H1 (cell line): ENCODE measurements around the gene ITPR3. TPM values are rescaled to one million over a fixed set of nuclear protein-coding genes. Genes with fewer than 3 reads are reported as not detected.
A peak's percentile ranks its signal among the peaks of the same experiment; 100 is the strongest.

ENCODE experiments used
- CTCF ChIA-PET: fragments of 300-600 bp; sonication (Branson Sonifier 250); formaldehyde crosslinking; loops from one replicate; lab custom pipeline; 2021; ENCODE audit not compliant: partially characterized antibody; lab: Charles Lee
- POLR2A ChIA-PET: fragments of 300-600 bp; sonication (Branson Sonifier 250); formaldehyde crosslinking; loops from one replicate; lab custom pipeline; 2021; ENCODE audit warnings: inconsistent platforms; ENCODE audit not compliant: partially characterized antibody; lab: Charles Lee
- DNase-seq, 2 experiments: peaks; one replicate each; pipeline versions ENCODE4 v3.0.0 to v3.0.0-alpha.2; 2010 to 2022; ENCODE audit warnings: low spot score in 2 of 2, low read depth in 1 of 2, mixed read lengths in 1 of 2
- FAIRE-seq: peaks from 2 replicates; lab custom pipeline; 2011; peaks lifted over from hg19 to GRCh38; lab: Jason Lieb, UNC
- H2AFZ ChIP-seq: 2 replicates; pipeline ENCODE4 v1.8.1; 2012; ENCODE audit warnings: low read length, inconsistent platforms
- H2AK5ac ChIP-seq: 2 replicates; pipeline ENCODE4 v1.6.1; 2013; ENCODE audit warnings: low read depth, low read length
- H2BK120ac ChIP-seq: replicated peaks from 2 replicates; pipeline ENCODE3; 2013; ENCODE audit warnings: low read depth, low read length, inconsistent platforms
- H2BK12ac ChIP-seq: 2 replicates; pipeline ENCODE4 v1.6.1; 2013; ENCODE audit warnings: low read depth, low read length
- H2BK15ac ChIP-seq: 2 replicates; pipeline ENCODE4 v1.6.1; 2013; ENCODE audit warnings: low read length
- H2BK20ac ChIP-seq: 2 replicates; pipeline ENCODE4 v1.6.1; 2013; ENCODE audit warnings: low read length
- H2BK5ac ChIP-seq: 2 replicates; pipeline ENCODE4 v1.6.1; 2013; ENCODE audit warnings: low read depth, low read length
- H3K14ac ChIP-seq: 2 replicates; pipeline ENCODE4 v1.6.1; 2013; ENCODE audit warnings: inconsistent platforms; ENCODE audit not compliant: insufficient read length
- H3K18ac ChIP-seq: 2 replicates; pipeline ENCODE4 v1.6.1; 2013; ENCODE audit warnings: low read length; ENCODE audit errors: extremely low read depth
- H3K23ac ChIP-seq: 2 replicates; pipeline ENCODE4 v1.6.1; 2013; ENCODE audit warnings: inconsistent platforms; ENCODE audit not compliant: insufficient read length
- H3K23me2 ChIP-seq: 2 replicates; pipeline ENCODE4 v1.6.1; 2013; ENCODE audit warnings: low read depth, low read length
- H3K27ac ChIP-seq: 2 replicates; pipeline ENCODE4 v1.6.1; 2011; ENCODE audit warnings: low read depth, low read length, inconsistent platforms
- H3K27me3 ChIP-seq, 4 experiments: replicated peaks in 1 of 4; 1 replicate in 1 of 4; 2 replicates in 3 of 4; pipeline versions ENCODE4 v1.6.1 to v1.8.1; 2011 to 2013; ENCODE audit warnings: low read length in 3 of 4, mild to moderate bottlenecking in 3 of 4, inconsistent platforms in 2 of 4, mixed read lengths in 2 of 4, moderate library complexity in 1 of 4; ENCODE audit not compliant: control insufficient read depth in 3 of 4, insufficient read depth in 3 of 4; ENCODE audit errors: extremely low read depth in 1 of 4
- H3K36me3 ChIP-seq, 4 experiments: 2 replicates each; pipeline versions ENCODE4 v1.6.1 to v1.8.1; 2011 to 2013; ENCODE audit warnings: mild to moderate bottlenecking in 4 of 4, low read length in 3 of 4, moderate library complexity in 2 of 4, control low read depth in 1 of 4, inconsistent platforms in 1 of 4; ENCODE audit not compliant: insufficient read depth in 4 of 4, control insufficient read depth in 2 of 4
- H3K4ac ChIP-seq: replicated peaks from 2 replicates; pipeline ENCODE3; 2013; ENCODE audit warnings: low read length, low read depth, mixed read lengths, inconsistent platforms; ENCODE audit not compliant: insufficient read length
- H3K4me1 ChIP-seq, 4 experiments: replicated peaks in 1 of 4; 1 replicate in 1 of 4; 2 replicates in 3 of 4; pipeline versions ENCODE4 v1.6.1 to v1.8.1; 2011 to 2013; ENCODE audit warnings: low read length in 3 of 4, inconsistent platforms in 2 of 4, mixed read lengths in 1 of 4; ENCODE audit not compliant: insufficient read depth in 4 of 4, control insufficient read depth in 3 of 4
- H3K4me2 ChIP-seq, 2 experiments: 2 replicates each; pipeline versions ENCODE4 v1.6.1 to v1.8.1; 2011 to 2013; ENCODE audit warnings: low read depth in 2 of 2, low read length in 2 of 2, control low read depth in 1 of 2, inconsistent platforms in 1 of 2, mild to moderate bottlenecking in 1 of 2; ENCODE audit not compliant: insufficient read depth in 1 of 2
- H3K4me3 ChIP-seq, 4 experiments: fragments of 200-600, 300-600 bp in 1 of 4; sonication (generic), shearing (Covaris generic), sonication (Bioruptor Twin) in 1 of 4; 2 replicates each; pipeline versions ENCODE4 v1.5.1 to v1.8.1; 2011 to 2016; ENCODE audit warnings: low read length in 4 of 4, low read depth in 3 of 4, control low read depth in 2 of 4, inconsistent platforms in 2 of 4, mild to moderate bottlenecking in 2 of 4, mixed read lengths in 1 of 4, moderate library complexity in 1 of 4; ENCODE audit not compliant: insufficient read depth in 2 of 4; ENCODE audit errors: extremely low read depth in 1 of 4
- H3K56ac ChIP-seq: replicated peaks from 2 replicates; pipeline ENCODE3; 2013; ENCODE audit warnings: low read depth, mild to moderate bottlenecking, mixed read lengths, low read length, inconsistent platforms; ENCODE audit not compliant: insufficient read length
- H3K79me1 ChIP-seq: 2 replicates; pipeline ENCODE4 v1.6.1; 2013; ENCODE audit warnings: low read depth, low read length, control low read depth
- H3K79me2 ChIP-seq, 2 experiments: 2 replicates each; pipeline versions ENCODE4 v1.6.1 to v1.8.1; 2012 to 2013; ENCODE audit warnings: low read length in 2 of 2, mild to moderate bottlenecking in 2 of 2, inconsistent platforms in 1 of 2; ENCODE audit not compliant: insufficient read depth in 2 of 2, control insufficient read depth in 1 of 2
- H3K9ac ChIP-seq, 4 experiments: replicated peaks in 1 of 4; 1 replicate in 1 of 4; 2 replicates in 3 of 4; pipeline versions ENCODE4 v1.6.1 to v1.8.1; 2011 to 2013; ENCODE audit warnings: low read depth in 3 of 4, low read length in 3 of 4, control low read depth in 2 of 4, mild to moderate bottlenecking in 2 of 4, moderate library complexity in 2 of 4, inconsistent platforms in 1 of 4; ENCODE audit errors: extremely low read depth in 1 of 4
- H3K9me3 ChIP-seq, 2 experiments: 2 replicates each; pipeline versions ENCODE4 v1.6.1 to v1.8.1; 2012 to 2013; ENCODE audit warnings: mild to moderate bottlenecking in 2 of 2, moderate library complexity in 2 of 2, control low read depth in 1 of 2, inconsistent platforms in 1 of 2, low read depth in 1 of 2, low read length in 1 of 2, mixed read lengths in 1 of 2; ENCODE audit not compliant: insufficient read depth in 2 of 2
- H4K20me1 ChIP-seq, 2 experiments: replicated peaks in 1 of 2; 2 replicates each; pipeline versions ENCODE3 to v1.8.1; 2011 to 2013; ENCODE audit warnings: inconsistent platforms in 2 of 2, low read length in 2 of 2, mild to moderate bottlenecking in 1 of 2; ENCODE audit not compliant: insufficient read depth in 2 of 2, control insufficient read depth in 1 of 2
- H4K5ac ChIP-seq: 2 replicates; pipeline ENCODE4 v1.6.1; 2013; ENCODE audit warnings: low read length, low read depth, mixed read lengths, inconsistent platforms; ENCODE audit not compliant: insufficient read length
- H4K8ac ChIP-seq: 2 replicates; pipeline ENCODE4 v1.8.0; 2013; ENCODE audit warnings: mild to moderate bottlenecking, moderate library complexity, low read length, inconsistent platforms; ENCODE audit not compliant: insufficient read depth; ENCODE audit errors: extremely low read depth
- H4K91ac ChIP-seq: replicated peaks from 2 replicates; pipeline ENCODE3; 2013; ENCODE audit warnings: low read length, mixed read lengths, inconsistent platforms; ENCODE audit not compliant: insufficient read length
- ATF3 ChIP-seq: IDR thresholded peaks from 2 replicates; pipeline ENCODE4 v1.6.1; 2011; ENCODE audit warnings: low read depth, mild to moderate bottlenecking, low read length; ENCODE audit not compliant: insufficient read depth
- BACH1 ChIP-seq: IDR thresholded peaks from 2 replicates; pipeline ENCODE4 v1.6.1; 2012; ENCODE audit warnings: low read length, improper control_type of control experiment
- BRCA1 ChIP-seq: IDR thresholded peaks from 2 replicates; pipeline ENCODE4 v1.6.1; 2012; ENCODE audit warnings: low read depth, low read length, improper control_type of control experiment
- RNF2 ChIP-seq: fragments of 200-900, 300-1000 bp; sonication (generic); IDR thresholded peaks from 2 replicates; pipeline ENCODE4 v1.7.1; 2016; ENCODE audit warnings: borderline replicate concordance, low read depth, mild to moderate bottlenecking, antibody characterized with exemption, low read length; ENCODE audit not compliant: poor library complexity, severe bottlenecking; ENCODE audit errors: missing control alignments
- WGBS, 2 experiments: shearing (Covaris generic) in 1 of 2; methylation state at CpG; one replicate each; pipeline versions ENCODE4 v1.1.6 to v1.1.7; 2013 to 2015; ENCODE audit warnings: low lambda C conversion rate in 2 of 2, mixed read lengths in 2 of 2, inconsistent platforms in 1 of 2, low coverage in 1 of 2, missing lambda C conversion rate in 1 of 2; ENCODE audit not compliant: insufficient replicate concordance in 2 of 2, insufficient coverage in 1 of 2, insufficient read length in 1 of 2; ENCODE audit errors: extremely low coverage in 1 of 2, missing lambda C conversion rate in 1 of 2; 5-methylcytosine and 5-hydroxymethylcytosine counted together
- polyA plus RNA-seq, 7 experiments: library from polyadenylated mRNA; depleted of rRNA in 3 of 7; stranded (reverse) in 5 of 7; unstranded in 2 of 7; fragments of >200 nt in 5 of 7; fragments of 200-250 nt in 2 of 7; gene quantifications; 1 replicate in 5 of 7; 2 replicates in 1 of 7; 4 replicates in 1 of 7; pipeline versions ENCODE4 v1.2.1 to v1.2.3, GENCODE V29; 2011 to 2013; ENCODE audit warnings: missing spikeins in 2 of 7, mixed read lengths in 2 of 7
- total RNA-seq: library from RNA; stranded (reverse); fragmentation: NEBNext Ultra II Directional; extraction: Animal tissue kit (Norgen Biotek cat#: 25700); gene quantifications from 2 replicates; pipeline ENCODE4 v1.2.1, GENCODE V29; 2021

Gene ITPR3
- total and polyA plus RNA-seq, 2 of the 8 experiments (the other 6 are each of a cell fraction or from before 2014, with no cell fraction given) = 29.1 to 45.7 TPM

- no peak for DNase-seq
These were observed 105.0 kb downstream of the ITPR3 start for GRCh38 chr6:33725891-33726673.

More at GRCh38 chr6:33725891-33726673, 105.0 kb downstream of the ITPR3 start:
- Histone ChIP-seq H2BK5ac (no peak overlapping the region), H2BK120ac (no peak overlapping the region), H3K9me3 (no peaks in the 10 kb centered on the region; a peak in 1 of 4 replicates), H3K4me2 (no peak overlapping the region), H3K56ac (no peak overlapping the region), H2AFZ (no peak overlapping the region), H3K79me2 (no peaks in the 10 kb centered on the region), H3K4me3 (no peak overlapping the region), H2BK15ac (0 out of 2 replicates have a peak overlapping the region, but pooled peaks have one; percentile 29), H4K91ac (no peak overlapping the region), H2AK5ac (no peak overlapping the region), H3K23ac (no peak overlapping the region), H3K23me2 (no peaks in the 10 kb centered on the region), H4K20me1 (no peaks in the 10 kb centered on the region), H3K14ac (no peak overlapping the region), H3K4ac (no peak overlapping the region), H3K9ac (no peak overlapping the region), H3K79me1 (no peaks in the 10 kb centered on the region), H3K27ac (no peak overlapping the region), H4K5ac (no peak overlapping the region), H3K27me3 (peaks cover 0 to 6% (median 0%) of the 10 kb centered on the region in 4 experiments; a peak in 3 of 7 replicates), H4K8ac (no peak overlapping the region; the same call in 1 of the 2 replicates), H2BK12ac (0 out of 2 replicates have a peak overlapping the region, but pooled peaks have one; percentile 39), H2BK20ac (no peak overlapping the region), H3K18ac (no peak overlapping the region; the same call in 1 of the 2 replicates), H3K4me1 (peaks cover 3 to 8% (median 4%) of the 10 kb centered on the region in 4 experiments; a peak in 6 of 7 replicates), H3K36me3 (no peaks in the 10 kb centered on the region)
- ChIA-PET POLR2A (interaction anchor here (0.6 to 1.3 kb wide), 2 partner anchors 15 to 112 kb away, joined by 4 to 8 read pairs; partner anchors contain the start of gene UQCC2), CTCF (interaction anchor here (0.7 to 1.6 kb wide), 11 partner anchors 9 to 341 kb away, joined by 3 to 4 read pairs (median 3); partner anchors contain the start of gene IP6K3)
- TF ChIP-seq ATF3 = no peak
- TF ChIP-seq BRCA1 = no peak
- TF ChIP-seq BACH1 = no peak
- TF ChIP-seq RNF2 = no peak
- FAIRE-seq = no peak
- 90% methylated on average over 7 of the region's 7 CpGs; no CpG with 5 or more reads in 1 of the 2 experiments for WGBS, 2 experiments
